HG03354 (cell line): ENCODE measurements around the gene ZBTB20.

ENCODE experiments used
- ATAC-seq: cut with Tn5 transposase; IDR thresholded peaks from one replicate; pipeline ENCODE4 v1.9.1; 2021; ENCODE audit warnings: mild to moderate bottlenecking; ENCODE audit not compliant: unreplicated experiment, poor library complexity, severe bottlenecking

Gene ZBTB20

DNA sequence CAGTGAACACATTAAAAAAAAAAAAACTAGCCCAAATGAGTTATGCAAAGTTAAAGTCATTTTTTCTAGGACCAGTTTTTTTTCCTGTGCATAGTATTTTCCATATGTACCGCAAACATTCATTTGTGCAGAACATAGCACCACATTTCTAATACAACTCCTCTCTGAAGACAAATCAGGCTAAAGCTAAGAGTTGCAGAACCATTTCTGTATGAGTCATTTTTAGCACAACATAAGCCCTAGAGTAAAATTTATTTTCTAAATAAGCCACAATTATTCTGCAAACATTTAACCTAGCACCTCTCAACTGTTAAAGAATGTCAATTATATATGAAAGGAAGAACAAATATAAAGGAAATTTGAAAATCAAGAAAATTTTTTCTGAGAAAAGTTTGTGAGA is 477.5 kb downstream of the ZBTB20 start:
- no peak for ATAC-seq

DNA sequence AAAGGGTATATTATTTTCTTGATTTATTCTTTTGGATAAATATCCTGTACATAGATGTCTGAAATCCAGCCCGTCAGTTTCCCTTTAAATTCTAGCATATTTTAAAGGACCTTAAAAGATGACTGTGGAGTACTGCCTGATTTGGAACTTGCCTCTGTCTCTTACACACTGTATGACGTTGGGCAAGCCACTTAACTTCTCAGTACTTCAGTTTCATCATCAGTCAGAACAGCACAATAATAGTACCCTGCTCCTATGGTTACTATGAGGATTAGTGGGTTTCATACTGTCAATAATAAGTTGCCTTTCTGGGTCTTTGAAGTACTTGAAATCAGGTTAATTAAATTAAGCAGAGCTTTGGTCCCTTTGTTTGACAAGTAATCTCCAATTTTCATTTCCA is 479.0 kb downstream of the ZBTB20 start:
- ATAC-seq: no peak

DNA sequence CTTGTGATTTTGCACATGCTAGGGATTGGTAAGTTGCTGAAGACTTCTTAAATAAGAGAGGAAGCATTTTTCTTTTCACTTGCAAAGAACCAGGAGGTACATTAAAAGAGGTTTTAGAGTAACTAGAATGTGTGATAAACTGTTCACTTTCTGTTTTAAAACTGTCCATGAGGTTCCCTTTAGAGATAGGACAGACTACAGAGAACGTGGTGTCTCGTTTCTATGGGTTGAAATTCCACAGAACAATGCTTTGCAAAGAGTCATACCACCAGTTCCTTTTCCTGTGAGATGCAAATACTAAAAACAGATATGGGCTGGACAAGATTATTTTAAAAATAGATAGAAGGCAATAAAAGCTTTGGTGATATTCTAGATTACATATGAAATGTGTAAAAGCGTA is 480.5 kb downstream of the ZBTB20 start:
- no peak for ATAC-seq

DNA sequence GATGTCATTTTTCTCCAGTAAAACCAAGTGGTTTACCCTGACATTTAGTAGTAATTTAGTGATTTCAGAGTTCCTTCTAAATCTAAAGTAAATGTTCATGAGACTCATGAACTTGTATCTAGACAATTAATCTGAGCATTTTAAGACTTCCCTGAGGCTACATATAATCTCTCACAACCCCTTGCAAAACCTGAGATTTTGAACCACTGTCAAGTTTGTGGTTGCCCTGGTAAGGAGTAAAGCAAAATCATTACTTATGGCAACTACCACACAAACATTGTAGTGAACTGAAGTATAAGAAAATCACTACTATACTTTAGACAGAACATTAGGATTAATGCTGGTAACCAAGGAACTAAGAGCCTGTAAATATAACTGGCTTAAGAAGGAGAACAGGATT is 483.1 kb downstream of the ZBTB20 start:
- no peak for ATAC-seq

DNA sequence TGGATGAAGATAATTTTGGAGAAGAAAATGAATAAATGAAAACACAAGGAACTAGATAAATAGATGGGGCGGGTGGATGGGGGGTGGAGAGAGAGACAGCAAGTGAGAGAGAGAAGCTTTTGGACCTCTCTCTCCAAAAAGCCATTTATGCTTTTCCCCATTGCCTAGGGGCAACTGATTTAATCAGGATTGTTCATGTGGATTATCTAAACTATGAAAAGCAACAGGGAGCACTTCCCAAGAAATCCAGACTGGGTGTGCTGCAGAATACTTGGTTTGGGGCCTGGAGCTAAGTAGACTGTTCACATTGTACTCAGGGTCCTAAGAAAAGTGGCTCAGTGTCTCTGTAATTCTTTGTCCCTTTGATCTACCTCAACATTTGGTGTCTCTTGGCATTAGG is 486.3 kb downstream of the ZBTB20 start:
- ATAC-seq: no peak

DNA sequence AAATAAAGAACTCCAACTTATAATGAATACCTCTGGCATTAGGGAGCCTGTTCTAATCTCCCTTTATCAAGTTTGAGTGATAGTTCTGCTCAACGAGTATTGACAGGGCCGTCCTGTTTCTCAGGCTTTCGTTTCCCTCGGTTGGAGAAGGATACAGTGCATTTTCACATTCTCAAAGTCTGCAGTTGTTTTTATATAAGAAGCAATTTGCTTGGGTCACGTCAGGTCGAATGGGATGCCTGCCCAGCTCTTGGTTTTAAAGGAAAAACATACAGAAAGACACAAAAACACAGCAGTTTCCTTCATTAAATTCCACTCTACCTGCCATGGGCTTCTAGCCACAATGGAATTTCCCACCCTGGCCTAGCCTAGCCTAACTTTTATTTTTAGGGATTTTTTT is 487.0 kb downstream of the ZBTB20 start:
- no peak for ATAC-seq

DNA sequence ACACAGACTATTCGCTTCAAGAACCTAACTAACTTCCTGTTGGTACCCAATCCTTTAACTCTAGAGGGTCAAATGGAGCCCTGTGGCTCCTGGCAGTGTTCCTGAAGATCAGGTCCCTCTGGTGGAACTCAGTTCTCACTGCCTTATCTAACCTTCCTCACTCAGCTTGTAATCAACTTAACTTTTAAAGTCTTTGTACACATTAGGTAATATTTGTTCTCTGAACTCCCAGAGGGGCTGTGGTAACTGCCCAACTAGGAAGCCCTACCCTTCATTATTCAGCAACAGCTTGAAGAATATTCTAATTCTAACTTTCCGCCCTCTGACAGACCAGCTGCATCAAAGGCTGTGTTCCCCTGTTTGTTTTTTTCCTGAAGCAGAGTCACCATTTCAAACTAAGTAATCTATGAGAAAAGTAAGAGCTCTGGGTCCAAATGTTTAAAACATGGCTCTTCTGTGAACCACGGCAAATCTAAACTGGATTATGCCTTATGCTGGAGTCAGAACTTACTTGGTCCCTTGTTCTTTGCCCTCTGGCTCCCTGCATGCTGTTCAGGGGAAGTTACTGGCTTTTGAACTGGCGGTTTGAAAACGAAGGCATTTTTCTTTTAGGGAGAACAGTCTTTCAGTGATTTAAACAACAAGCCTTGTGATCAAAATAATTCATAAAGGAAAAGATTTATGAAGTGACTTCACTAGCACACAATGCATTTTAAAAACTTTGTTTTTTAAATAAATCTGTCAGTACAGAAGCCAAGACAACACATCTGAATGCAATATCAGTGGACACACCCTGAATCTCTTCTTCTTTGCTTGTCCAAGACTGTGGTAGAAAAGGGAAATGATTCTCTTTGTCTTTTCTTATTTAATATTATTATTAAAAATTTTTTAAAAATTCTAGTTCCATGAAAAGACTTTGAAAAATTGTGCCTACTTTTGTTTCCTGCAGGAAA is 487.7 kb downstream of the ZBTB20 start:
- no peak for ATAC-seq

DNA sequence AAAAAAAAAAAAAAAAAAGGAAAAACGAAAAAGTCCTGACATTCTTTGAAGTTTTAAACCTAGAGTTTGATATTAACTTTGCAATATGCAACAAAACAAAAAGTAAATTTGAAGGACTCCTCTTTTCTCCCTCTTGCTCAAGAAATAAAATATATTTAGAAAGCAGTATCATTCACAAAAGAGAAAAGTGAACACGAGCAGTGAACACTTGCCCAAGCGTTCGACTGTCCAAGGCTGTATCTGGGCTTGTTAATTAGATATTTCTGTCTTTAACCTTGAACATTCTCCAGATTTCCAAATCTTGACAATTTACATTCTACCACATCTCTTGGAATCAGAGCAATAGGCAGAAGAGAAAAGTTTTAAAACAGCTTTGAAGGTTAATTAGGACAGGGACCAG is 495.5 kb downstream of the ZBTB20 start:
- ATAC-seq: no peak

DNA sequence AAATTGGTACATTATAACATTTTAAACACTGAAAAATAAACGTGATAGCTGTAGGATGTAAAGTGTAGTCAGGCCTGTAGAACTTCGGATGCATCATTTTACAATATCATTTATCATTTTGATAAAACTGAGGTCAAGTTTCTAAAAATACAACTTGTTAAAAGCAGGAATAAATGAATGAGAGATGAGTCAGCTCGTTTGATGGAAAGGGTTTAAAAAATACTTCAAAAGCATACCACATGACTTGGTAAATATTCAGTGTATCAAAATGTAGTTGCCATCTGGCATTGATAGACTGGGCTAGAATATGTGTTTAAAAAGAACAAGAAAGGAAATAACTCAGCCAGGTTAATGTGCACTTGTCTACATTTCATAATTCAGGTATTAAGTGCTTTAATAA is 496.3 kb downstream of the ZBTB20 start:
- ATAC-seq: no peak

DNA sequence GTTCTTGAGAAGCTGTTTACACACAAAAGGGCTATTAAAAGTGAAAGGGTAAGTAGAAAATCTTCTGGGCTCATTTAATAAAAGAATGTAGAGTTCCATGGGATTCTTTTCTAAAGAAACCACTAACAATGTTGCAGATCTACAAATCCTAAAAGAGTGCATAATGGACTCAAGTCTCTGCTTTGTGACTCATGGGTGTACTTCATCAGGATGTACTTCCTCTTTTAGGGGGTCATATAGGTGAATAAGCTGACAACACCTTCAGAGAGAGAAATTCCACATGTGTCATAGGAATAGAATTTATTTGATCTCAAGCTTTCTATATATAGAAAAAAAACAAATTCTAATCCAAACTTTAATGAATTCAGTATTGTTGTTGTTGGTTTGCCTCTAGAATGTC is 497.8 kb downstream of the ZBTB20 start:
- ATAC-seq: no peak

DNA sequence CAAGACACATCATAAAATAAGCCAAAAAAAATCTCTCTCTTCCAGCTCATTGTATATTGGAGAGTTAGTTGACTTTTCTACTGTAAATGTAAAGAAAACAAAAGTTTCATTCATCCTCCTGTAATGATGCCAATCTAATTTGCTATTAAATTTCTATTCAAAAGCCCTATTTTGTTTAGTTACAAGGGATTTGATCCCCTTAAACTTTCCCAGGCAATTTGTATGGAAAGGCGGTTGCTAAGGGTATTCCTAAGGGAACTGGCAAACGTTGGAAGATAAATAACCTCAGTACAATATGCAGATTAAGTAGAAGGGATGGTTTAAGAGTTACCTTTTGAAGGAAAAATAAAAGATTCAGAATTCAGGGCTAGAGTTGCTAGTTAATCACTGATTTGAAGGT is 500.6 kb downstream of the ZBTB20 start:
- no peak for ATAC-seq

DNA sequence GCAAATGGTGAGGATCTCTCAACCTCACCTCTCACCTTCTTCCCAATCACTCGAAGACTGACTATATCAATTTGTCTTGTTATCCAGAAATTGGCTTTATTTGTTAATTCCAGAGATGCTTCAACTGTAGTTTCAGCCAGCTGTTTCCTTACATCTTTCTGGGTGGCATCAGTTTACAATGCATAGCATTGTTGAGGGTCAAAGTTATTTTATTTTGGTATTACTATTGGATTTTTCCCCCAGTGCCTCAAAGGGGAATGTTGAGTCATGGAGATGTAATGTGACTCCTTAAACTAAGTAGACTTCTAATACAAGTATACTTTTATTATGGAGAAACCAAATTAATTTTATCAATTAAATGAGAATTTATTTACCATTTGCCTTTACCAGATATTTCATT is 501.7 kb downstream of the ZBTB20 start:
- ATAC-seq: no peak

DNA sequence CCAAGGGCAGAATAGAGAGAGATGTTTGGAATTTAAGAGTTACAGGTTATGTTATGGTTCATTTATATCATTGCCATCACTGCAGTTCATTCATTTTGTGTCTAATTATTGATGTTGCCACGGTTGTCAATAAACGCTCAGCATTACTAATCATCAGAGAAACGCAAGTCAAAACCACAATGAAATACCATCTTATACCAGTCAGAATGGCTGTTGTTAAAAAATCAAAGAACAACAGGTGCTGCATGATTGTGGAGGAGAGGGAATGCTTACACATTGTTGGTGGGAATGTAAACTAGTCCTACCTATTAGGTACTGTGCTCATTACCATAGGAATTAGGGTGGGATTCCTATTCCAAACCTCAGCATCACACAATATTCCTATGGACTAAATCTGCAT is 502.7 kb downstream of the ZBTB20 start:
- ATAC-seq: no peak

DNA sequence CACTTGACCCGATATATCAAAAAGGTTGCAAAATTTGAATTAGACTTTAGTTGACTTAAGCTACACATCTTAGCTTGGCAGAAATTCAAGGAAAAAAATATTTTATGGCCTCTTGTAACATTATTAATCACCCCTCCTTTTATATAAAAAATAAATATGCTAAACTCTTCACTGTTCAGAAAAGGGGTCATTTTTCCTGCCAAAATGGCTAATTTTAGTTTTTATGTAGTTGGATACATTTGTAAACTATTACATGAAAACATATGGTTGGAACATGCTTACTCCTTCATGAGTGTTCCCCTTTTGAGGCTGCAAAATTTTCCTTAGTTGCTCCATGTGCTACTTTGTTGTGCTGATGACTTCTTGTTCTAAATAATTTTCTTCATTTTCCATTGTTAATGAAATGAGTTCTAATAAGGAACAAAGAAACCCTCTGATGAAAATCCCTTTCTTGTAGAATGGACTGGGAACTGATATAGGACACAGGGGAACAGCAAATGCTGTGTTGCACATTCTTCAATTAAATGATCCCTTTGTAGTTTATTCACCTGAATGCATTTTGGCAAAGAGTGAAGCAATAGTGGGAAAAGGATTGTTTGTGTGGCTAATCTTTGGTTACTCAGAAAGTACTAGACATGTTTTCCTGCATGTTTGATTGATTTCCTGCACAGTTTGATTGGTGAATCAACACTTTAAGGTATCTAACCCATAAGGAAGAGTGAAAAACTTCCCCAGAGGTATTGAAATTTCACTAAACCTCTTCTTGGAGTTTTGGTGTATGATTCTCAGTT is 503.9 kb downstream of the ZBTB20 start:
- no peak for ATAC-seq

DNA sequence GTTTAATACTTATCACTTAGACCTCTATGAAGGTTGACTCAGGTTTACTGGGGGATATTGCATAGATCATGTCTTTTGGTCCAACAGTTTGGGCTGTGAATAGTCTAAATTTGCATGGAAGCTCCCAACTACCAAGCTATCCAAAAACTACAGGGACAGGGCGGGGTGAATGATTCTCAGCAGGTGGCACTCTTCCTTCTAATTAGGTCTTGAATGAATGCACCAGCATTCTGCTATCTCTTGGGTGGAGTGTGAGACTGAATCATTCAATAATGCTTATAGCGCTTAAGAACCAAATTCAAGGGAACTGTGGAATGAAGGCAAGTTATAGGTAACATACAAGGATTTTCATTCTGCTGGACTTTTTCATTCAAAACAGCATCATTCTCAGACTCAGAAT is 507.0 kb downstream of the ZBTB20 start:
- no peak for ATAC-seq

DNA sequence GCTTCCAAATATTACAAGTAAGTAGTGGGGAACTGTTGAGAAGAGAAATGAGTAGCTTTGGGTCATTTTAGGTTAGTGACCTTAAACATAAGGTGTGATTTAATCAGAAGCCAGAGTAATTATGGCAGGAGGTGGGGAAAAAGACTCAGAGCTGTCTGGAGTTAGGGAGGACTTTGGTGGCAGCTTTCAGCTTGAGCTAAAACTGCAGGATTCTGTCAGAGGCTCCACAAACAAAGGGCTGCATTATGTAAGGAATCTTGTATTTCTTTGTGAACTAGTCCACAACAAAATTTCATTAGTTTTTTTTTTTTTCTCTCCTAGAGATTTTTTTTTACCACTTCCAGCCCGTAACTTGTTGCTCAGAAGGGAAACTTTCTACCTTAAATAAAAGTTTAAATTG is 507.9 kb downstream of the ZBTB20 start:
- ATAC-seq: no peak

DNA sequence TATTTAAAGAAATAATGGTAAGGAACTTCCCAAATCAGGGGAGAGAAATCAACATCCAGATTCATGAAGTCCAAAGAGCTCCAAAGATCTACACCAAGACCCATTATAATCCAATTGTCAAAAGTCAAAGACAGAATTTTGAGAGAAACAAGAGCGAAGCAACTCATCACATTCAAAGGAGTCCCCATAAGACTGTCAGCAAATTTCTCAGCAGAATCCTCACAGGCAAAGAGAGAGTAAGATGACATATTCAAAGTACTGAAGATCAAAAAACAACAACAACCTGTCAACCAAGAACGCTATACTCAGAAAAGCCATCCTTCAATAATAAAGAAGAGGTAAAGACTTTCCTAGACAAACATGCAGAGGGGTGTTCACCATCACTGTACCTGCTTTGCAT is 511.2 kb downstream of the ZBTB20 start:
- no peak for ATAC-seq

DNA sequence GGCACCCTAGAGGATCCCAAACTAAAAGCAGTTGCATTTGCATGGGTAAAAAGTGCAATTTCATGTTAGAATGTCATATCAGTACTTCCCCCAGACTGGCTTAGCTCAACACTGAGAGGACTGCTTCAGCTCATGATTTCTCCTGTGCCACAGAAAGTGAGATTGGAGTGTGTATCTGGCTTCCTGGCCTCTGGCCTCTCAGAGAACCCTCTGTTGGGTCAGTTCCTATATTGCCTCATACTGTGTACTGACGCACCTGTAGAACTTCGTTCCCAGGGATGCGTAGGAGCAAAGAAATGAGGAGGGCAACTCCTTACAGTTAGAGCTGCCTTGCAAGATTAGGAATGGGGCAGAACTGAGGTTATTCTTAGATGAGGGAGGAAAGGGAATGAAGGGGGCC is 512.5 kb downstream of the ZBTB20 start:
- ATAC-seq: no peak

DNA sequence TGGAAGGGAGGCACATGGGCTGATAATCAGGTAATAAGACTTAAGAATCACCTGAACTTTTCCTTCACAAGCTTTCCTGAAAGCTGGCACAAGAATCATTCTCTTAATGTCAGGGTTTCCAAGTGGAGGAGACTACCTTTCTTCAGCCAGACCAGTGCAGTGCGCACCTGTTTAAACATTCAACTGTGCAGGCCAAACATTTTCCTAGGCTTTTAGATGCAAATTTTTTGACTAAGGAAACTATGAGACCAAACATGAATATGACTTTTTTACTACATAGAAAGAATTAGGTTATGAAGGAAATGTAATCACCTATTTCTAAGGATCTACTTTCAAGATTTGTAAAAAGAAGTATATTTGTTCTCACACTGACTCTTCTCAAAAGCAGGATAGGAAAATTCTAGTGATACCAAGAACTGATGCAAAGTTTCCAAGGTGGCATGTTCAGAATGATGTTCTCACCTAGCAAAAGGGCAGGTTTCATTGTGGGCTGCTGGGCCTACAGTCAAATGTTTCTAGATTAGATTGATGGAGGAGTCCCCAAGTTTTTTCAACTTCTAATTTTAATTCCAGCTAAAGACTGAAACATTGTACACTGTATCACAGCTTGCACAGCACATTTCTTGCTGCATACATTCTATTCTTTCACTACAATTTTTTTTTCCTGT is 514.2 kb downstream of the ZBTB20 start:
- no peak for ATAC-seq

DNA sequence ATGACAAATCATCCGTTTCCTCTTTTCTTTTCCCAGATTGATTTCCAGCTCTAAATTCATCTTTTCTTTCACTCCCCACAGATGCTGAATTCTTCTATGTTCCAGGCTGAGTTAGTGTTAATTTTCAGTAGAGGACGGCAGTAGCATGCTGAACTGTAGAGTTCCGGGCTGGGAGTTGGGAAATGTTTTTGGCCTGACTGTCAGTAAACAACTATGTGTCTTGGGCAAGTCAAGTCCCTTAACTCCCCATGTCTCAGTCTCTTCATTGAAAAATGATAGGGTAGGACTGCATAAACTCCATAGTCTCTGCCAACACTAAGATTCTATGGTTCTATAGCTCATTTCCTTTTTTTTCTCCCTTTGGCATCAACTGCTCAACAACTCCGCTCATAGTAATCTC is 519.3 kb downstream of the ZBTB20 start:
- no peak for ATAC-seq

DNA sequence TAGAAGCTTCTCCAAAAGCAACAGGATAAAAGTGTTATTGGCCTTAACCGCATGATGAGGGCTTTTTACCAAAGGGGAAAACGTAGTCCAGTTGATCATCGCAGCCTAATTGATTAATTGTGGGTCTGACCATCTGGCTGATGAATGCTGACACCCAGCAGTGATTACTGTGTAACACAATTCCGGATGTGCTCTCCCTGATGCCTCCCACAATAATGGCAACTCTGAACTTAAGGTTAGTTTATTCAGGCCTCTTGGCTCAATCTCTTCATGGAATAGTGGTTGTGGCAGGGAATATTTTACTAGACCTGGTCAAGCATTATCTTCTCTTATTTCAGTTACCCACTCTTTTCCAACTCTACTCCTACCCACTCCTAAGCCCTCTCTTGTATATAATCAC is 520.3 kb downstream of the ZBTB20 start:
- ATAC-seq: no peak
